ENCODE data around the gene NUDT16L1.
A peak's percentile ranks its signal among the peaks of the same experiment; 100 is the strongest.
"Not testable (repeated sequence)": the region's sequence is repeated elsewhere in the genome, so short reads cannot be mapped to it uniquely, and the experiment has no call there.

NUDT16L1 gene

DNA sequence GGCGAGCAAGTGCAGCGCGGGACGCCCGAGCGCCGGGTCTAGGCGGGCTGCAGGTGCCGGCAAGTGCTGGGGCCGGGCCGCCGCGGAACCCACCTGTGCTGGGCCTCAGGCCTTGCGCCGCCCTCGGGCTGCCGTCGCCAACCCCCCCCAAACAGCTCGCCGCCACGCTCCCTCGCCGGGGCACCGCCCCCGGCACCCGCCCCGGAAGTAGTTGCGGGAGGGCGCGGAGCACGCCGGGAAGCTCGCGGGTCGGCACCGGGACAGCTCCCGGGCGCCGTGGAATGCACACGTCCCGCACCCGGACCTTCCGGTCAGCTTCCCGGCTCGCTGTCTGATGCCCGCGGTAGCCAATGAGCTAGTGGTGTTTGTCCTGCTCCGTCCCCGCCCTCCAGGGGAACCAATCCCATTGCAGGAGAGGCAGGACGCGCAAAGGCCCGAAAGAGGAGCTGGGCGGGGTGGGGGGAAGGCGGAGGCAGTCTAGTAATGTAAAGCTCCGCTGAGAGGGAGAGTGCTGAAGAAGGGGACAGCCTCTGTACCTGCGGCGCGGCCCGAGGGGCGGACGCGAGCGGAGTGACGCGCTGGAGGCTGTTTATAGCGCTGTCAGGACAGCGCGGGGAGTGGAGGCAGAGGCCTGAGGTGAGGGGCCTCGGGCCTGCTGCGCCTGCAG is 40.8 kb downstream of the NUDT16L1 start, which contains the start of the genes ANKS3 and DNAAF8:
Gene ANKS3, minus strand, starts transcription at position 209 of the 667 bp plus-strand sequence. CDS start 4,122 bp downstream, outside the sequence.
Gene DNAAF8, plus strand, starts transcription at position 475 of the 667 bp plus-strand sequence. CDS start 1,978 bp downstream, outside the sequence.
- peak; percentile 90 to 98 (median 96) for DNase-seq
- intact Hi-C loops (cut with DNase I): loop anchor here (10.0 kb wide), 1 partner anchor 111 kb away; the partner anchor contains the start of genes GLYR1 and UBN1

DNA sequence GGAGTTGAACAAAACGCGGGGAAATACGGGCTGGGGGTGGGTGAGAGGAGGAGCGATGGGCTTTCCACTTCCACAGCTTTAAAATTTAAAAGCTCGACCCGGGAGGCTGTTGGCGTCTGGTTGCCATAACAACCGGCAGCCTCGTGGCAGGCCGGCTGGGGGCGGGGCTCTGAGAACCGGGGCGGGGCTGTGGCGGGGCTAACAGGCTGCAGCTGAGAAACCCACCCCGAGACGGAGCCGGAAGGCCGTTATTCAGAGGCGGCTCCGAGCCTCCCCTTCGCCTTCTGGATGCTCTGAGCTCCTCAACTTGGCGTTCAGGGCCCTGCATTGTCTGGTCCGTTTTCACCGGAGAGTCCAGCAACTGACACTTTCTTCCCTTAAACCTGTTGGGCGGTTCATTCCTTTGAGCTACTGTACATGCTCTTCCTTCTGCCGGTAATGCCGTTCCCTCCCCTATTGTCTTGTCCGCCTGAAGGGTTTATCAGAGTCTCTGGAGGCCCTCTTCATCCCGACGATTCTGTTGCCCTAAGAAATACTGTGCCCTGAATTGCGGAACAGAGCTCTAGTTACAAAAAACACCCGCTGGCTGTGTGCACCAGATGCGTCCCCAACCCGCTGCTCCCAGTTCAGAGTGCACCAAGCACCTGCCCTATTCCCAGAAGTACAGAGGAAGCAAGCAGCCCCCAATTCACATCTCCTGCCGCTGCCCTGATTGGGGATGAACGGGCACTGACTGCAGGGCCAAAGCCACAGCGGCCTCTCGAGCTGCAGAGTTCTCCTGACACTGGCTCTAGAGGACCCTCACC is 41.6 kb downstream of the NUDT16L1 start:
- peak; percentile 75 to 94 (median 89) for DNase-seq
- intact Hi-C loops (cut with DNase I): loop anchor here (10.0 kb wide), 1 partner anchor 110 kb away; the partner anchor contains the start of genes GLYR1 and UBN1

DNA sequence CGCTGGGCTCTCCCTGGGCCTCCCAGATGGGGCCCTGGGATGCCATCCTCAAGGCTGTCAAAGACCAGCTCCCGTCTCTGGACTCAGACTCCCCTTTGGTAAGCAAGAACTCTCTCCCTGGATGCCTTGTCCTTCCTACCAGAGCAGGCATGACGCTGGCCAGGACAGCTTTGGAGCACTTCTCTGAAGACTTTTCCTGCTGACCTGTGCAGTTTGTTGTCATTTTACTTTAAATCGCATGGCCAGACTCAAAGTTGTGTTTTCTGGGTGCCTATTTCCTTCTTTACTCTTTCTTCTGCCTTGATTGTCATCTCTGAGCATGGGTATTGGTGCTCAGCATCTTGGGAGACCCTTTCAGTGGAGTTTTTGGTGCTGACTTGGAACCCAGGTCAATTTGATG is 43.2 kb downstream of the NUDT16L1 start:
- DNase-seq: no peak
- intact Hi-C loops (cut with DNase I): loop anchor here (10.0 kb wide), 1 partner anchor 108 kb away; the partner anchor contains the start of genes GLYR1 and UBN1

DNA sequence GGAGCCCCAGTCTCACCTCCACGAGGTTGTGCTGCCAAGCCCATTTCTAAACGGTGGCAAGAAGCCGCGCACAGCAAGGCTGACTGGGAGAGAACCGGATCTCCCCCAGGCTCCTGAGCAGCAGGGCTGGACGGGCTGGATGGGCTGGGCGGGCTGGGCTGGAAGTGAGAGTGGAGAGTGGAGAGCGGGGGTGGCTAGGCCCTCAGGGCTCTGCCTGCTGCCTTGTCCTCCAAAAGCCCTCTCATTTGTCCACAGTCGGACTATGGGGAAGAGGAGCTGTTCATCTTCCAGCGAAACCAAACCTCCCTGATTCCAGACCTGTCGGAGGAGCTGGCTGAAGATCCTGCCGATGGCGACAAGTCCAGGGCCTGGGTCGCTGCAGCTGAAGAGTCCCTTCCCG is 44.2 kb downstream of the NUDT16L1 start:
- intact Hi-C loops (cut with DNase I): loop anchor here (10.0 kb wide), 1 partner anchor 107 kb away; the partner anchor contains the start of genes GLYR1 and UBN1
- no peak for DNase-seq

DNA sequence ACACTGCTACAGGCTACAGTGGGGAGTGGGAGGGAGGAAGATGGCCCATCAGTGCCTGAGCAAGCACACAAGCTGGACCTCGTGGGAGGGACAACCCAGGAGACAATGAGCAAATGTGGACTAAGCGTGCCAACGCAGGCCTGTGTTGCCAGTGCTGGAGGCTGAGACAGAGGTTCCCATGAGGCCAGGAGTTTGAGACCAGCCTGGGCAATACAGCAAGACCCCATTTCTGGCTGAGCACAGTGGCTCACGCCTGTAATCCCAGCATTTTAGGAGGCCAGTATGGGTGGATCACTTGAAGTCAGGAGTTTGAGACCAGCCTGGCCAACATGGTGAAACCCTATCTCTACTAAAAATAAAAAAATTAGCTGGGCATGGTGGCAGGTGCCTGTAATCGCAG is 45.0 kb downstream of the NUDT16L1 start:
- intact Hi-C loops (cut with DNase I): loop anchor here (10.0 kb wide), 1 partner anchor 106 kb away; the partner anchor contains the start of genes GLYR1 and UBN1
- DNase-seq: not testable (repeated sequence)

DNA sequence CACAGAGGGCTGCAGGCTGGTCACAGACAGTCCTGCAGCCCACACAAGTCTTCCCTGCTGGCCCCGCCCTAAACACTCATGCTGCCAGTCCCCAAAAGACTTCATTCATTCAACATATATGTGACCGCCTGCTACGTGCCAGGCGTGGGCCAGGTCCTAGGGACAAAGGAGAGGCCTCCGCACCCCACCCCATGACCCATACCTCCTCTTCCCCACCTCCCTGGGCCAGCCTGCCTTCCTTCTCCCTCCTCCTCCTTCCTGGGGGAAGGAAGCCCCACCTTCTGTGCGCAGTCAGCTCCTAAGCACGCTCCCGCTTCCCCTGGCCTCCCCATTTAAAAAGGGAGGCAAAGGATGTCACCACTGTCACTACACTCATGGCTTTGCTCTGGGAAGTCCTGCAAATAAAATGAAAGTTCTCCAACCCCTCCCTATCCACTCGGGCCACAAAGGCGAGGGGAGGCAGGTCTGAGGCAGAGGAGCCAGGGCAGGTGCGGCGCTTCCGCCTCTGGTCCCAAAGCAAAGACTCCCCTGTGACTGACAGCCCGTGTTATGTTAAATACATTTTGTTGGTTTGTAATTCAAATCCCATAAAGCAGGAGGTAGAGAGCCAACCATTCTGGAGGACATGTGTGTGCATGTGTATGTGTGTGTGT is 50.0 kb downstream of the NUDT16L1 start:
- no peak for DNase-seq
- intact Hi-C loops (cut with DNase I): no loop called here

DNA sequence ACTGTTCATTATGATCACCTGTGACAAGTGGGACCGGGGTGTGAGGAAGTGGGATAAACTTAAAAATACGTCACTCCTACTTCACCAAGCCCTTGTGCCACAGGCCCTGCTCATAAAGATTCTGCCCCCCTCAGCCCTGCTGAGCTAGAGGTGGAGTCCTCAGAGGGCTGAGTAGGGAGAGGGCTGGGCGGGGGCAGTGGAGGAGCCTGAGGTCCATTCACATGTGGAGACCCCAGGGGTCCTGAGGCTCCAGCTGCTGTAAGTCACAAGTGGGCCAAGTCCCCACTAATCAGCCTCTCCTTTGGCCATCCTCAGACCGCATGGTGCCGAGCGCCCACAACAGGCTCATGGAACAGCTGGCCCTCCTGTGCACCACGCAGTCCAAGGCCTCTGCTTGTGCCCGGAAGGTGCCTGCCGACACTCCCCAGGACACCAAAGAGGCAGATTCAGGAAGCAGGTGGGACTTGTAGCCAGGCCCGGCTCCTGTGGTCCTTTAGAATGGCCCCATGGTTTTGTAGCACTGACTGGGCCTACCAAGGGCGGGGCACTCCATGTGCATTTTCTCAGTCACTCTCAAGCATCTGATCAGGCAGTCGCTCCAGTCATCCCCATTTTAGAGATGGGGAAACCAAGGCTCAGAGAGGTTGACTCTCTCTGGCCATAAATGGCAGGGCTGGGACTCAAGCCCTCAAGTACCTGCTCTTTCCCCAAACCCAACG is 51.4 kb downstream of the NUDT16L1 start:
- no peak for DNase-seq
- intact Hi-C loops (cut with DNase I): no loop called here

DNA sequence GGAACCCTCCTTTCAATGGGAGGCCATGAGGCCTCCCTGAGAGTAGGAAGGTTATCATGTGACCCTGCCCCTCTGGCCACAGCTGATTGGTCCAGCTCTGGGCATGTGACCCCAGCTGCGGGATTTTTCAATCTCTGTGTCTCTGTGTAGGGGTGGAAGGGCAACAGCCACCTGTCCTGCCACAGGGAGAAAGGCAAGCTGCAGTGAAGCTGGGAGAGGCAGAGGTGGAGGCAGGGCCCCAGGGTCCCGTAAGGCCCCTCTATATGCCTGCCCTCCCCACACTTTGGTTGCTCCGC is 51.9 kb downstream of the NUDT16L1 start:
- DNase-seq: no peak
- intact Hi-C loops (cut with DNase I): no loop called here

Measured in head of caudate nucleus (tissue), 42 donors.